Hematopoietic multipotent progenitor cell treated with erythropoietin and hydrocortisone succinate and interleukin-3 and kit ligand, for 8 days (in vitro differentiated cells): ENCODE measurements around the gene CTCFL.
"Not testable (repeated sequence)": the region's sequence is repeated elsewhere in the genome, so short reads cannot be mapped to it uniquely, and the experiment has no call there.

Experiments
- DNase-seq: peaks from one replicate; pipeline ENCODE4 v3.0.0-alpha.2; 2015

Gene CTCFL

DNA sequence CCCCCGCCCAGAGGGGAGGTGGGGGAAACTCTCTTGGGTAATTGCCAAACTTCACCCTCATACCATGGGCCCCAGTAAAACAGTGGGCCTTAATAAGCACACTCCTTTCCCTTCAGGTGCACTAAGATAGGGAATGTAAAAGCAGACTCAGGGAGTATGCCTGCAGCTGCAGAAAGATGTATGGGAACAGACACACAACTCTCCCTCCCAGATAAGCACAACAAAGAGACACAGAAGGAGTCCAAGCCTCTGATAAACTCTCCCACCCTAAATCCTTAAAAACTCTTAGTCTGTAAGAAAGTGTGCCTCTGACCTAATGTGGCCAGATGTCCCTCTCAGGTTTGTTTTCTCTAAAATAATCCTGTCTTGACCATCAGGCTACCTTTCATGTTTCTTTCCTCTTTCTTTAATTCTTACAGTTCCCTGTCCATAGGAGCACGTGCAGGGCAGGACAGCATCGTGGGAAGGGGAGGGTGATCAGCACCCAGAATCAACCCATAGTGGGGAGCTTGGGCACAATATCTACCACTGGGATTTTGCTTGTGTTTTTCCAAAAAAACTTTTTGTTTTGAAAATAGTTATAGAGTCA lies 11.3 kb upstream of the CTCFL start:
- DNase-seq: peak; percentile 12

DNA sequence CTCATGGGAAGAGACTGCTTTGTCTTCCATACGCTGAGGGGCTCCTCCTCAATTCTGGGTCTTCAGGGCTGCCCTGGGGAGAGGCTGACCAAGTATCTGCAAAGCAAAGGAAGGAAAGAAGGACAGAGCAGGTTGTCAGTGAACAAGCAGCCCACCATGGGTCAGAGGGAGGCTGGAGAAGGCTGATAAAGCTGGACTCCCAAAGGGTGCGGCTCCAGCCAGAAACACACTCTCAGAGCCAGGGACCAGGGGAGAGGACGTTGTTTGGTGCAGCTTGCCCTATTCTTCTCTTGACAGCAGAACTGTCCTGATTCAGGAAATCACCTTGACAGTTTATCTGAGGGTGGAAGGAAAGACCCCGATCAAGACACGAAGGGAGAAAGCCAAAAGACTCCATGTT lies 10.4 kb upstream of the CTCFL start:
- no peak for DNase-seq

DNA sequence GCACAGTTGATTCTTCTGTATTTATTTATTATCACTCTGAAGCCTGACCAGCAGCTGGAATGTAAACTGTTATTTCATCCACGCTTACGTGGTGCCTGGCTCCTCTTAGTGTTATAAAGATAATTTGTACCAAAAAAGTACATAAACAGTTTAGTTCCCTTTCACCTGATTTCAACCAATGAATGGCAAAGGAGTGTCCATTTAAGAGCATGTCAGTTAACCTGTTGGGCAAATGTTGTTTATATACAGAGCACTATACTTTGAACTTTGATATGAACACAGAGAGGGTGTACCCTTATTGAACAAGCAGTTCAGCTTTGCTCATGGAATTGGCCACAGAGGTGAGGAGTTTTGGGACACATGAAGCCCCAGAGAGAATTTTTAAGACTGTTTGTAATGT lies 7.2 kb upstream of the CTCFL start:
- DNase-seq: no peak

DNA sequence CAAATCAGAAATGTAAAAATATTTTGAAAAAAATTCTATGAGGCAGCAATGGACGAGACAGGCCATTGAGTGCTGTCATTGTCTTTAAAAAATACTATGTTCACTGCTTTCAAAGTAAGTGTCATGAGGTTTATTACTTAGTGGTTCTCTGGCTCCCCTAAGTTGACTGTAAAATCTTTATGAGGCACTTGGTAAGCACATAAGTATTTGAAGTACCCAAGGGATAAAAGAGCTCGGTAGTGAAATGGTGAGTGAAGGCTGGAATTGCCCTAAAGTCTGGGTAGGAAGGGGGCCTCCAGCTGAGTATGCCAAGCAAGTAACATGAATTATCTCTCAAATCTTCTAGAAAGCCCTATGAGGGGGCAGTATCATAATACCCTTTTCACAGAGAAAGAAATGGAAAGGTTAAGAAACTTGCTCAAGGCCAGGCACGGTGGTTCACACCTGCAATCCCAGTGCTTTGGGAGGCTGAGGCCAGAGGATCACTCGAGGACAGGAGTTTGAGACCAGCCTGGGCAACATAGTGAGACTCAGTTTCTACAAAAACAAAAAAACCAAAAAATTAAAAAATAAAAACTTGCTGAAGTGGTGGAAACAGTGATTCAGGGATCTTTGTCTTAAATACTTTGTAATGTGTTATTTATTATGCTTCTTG lies 5.5 kb upstream of the CTCFL start:
- DNase-seq: no peak

DNA sequence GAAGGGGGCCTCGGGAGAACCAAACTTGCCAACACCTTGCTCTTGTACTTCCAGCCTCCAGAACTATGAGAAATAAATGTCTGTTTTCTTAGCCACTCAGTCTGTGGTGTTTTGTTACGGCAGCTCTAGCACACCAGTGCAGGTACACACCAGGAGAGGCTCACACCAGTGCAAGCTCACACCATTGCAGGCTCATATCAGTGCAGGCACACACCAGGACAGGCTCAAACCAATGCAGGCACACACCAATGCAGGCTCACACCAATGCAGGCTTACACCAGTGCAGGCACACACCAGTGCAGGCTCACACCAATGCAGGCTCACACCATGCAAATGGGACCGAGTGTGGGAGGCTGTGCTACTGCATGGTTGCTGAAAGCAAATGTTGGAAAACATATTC lies 4.9 kb upstream of the CTCFL start:
- no peak for DNase-seq

DNA sequence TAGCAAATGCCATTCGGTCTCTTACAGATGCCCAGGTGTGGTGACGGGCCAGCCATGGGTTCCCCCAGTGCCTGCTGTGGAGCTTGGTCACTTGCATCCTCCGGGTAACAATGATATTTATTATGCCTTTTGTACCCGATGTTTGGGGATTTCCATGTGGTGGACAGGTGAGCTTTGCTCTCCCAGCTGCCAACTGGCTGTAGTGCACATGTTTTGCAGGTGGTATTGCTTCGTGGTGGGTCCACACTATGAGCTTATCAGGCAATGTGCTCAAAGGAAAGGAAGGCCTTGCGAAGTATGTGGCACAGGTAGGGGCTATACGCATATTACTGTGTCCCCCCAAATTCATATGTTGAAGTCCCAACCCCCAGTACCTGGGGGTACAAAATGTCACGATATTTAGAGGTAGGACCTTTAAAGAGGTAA lies 4.2 kb upstream of the CTCFL start:
- DNase-seq: no peak

DNA sequence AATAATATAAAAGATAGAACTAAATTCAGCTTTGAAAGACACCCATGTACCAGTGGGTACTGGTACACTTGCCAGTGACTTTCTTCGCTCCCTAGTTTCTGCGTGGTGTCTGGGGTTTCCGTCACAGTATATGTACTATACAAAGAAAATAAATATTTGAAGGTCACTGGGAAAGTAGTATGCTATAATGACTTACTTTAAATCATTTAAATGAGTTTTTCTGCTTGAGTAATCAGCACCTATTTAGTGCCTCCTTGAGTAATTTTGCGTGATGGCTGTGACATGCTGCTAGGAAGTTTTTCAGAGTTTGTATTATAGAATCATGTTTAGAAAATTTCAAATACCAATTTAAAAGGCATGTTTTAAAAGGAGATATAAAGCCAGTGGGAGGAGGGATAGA lies 3.2 kb upstream of the CTCFL start:
- no peak for DNase-seq

DNA sequence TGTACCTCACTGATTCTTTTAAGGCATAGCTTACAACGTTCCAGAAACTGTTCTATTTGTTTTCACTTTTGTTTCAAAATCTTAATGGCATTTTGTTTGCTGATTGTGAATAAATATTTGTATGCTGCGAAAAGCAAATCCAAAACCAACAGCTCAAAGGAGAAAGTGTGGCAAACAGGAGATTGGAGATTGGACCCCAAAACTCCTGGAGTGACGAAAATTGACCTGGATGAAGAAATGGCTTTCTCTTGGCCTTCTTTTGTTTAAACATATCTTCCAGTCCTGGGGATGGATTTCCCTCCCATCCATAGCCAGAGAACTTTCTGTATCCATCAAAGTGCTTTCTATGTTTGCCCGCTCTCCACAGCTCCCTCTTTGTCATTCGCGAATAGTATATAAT lies 2.8 kb upstream of the CTCFL start:
- no peak for DNase-seq

DNA sequence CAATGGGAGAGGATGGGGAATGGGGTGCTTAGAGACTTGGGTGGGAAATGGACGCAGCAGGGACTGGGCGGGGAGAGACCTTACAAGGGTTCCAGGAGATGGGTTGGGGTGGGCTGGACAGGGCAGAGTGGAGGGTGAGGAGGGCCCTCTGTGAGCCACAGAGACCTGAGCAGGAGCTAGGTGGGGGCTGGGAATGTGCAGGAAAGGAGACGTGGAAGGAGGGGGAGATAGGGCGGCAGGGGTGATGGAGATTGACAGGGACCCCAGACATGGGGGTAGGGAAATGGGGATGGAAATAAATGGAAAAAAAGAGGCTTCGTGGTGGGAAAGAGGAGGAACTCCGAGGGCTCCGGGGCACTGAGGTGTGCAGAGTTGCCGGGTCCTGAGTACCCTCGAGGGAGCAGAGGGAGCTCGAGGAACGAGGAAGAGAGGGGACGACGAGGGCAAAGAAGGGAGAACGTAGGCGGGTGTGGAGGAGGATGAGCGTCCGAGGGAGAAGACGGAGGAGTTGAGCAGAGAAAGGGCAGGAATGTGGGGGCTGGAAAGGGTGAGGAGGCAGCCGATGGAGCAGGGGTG lies 2.0 kb upstream of the CTCFL start:
- DNase-seq: no peak

DNA sequence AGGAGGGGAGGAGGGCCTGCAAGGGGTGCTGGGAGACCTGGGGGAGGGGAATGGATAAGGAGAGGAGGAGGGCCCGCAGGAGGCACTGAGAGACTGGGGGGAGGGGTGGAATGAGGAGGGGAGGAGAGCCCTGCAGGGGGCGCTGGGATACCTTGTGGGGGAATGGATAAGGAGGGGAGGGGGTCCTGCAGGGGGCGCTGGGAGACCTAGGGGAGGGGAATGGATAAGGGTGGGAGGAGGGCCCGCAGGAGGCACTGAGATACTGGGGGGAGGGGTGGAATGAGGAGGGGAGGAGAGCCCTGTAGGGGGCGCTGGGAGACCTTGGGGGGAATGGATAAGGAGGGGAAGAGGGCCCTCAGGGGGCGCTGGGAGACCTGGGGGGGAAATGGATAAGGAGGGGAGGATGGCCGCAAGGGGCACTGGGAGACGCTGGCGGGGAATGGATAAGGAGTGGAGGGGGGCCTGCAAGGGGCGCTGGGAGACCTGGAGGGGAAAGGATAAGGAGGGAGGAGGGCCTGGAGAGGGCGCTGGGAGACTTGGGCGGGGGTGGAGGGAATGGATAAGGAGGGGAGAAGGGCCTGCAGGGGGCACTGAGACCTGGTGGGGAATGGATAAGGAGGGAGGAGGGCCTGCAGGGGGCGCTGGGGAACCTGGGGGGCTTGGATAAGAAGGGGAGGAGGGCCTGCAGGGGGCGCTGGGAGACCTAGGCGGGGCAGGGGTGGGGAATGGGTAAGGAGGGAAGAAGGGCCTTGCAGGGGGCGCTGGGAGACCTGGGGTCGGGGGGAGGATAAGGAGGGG lies 1.3 kb upstream of the CTCFL start:
- DNase-seq: peak; percentile 48

DNA sequence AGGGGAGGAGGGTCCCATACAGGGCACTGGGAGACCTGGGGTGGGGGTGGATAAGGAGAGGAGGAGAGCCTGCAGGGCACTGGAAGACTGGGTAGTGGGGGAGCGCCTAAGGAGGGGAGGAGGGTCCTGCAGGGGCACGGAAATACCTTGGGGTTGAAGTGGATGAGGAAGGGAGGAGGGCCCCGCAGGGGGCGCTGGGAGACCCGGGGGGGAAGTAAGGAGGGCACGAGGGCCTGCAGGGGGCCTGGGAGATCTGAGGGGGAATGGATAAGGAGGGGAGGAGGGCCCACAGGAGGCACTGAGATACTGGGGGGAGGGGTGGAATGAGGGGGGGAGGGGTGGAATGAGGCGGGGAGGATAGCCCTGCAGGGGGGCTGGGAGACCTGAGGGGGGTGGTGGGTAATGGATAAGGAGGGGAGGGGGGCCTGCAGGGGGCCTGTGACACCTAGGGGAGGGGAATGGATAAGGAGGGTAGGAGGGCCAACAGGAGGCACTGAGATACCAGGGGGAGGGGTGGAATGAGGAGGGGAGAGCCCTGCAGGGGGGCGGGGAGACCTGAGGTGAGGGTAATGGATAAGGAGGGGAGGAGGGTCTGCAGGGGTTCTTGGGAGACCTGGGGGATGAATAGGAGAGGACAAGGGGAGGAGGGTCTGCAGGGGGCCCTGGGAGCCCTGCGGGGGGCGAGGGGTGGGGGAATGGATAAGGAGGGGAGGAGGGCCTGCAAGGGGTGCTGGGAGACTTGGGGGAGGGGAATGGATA lies 567 bp upstream of the CTCFL start:
- DNase-seq: no peak

DNA sequence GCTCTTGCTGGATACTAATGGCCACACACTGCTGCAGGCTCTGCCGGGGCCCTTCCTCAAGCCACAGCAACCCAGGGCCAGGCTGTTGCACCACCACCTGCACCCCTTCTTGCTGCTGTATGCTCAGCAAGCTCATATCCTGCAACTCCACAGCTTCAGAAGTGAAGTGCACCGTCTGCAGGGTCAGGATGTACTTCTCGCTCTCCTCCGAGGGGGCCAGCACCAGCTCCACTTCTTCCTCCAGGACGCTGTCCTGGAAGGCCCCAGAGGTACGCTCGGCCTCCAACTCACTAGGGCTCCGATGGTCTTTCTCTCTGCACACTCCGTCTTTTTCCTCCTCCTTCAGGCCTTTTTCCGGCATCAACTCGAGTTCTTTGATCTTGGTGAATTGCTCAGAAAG lies 1.2 kb downstream of the CTCFL start:
- DNase-seq: no peak

DNA sequence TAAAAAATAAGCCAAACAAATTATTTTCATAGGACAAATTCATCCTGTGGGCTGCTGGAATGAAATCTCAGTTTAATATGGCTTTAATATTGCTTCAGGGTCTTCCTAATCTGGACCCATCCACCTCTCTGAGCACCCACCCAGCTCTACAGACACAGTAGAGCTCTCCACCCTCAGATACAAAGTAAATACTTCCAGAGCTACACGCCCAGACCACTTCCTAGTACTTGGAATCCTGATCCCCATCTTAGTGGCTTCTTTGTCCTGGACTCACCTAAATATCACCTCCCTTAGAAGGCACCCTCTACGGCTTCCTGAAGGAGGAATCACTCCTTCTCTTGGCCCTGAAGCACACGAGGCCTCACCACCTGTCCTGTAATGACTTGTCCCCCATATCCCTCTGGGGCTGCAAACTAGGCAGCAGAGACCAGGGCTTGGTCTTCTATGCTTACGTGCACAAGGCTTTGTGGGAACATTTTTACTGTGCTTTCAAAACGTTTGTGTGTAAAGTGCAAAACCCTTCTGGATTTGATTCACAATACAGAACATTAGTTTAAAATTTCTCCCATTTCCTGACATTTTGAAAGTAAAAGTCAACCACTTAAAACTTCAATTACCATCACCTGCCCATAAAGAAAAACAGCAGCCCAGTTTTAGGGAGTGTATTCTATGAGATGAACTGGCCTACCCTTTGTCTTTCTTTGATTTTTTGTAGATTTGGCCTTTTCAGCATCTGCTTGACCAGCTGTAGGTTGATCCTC lies 2.4 kb downstream of the CTCFL start:
- no peak for DNase-seq

DNA sequence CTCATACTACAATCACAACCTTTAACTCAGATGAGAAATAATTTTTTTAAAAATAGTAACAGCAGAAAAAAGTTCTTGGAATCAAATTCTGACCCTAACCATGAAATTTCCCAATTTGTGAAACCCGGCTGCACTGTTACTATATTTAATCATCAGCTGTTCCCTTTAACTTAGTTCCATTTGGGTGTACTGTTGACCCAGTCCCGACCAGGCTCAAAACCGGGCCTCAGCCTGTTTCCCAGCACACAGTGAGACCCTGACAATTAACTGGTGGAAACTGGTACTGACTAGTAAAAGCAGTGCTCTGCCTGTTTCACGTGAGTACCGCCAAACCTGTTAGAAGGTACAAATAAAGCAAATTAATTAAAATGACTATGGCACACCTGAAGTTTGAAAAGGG lies 7.0 kb downstream of the CTCFL start:
- DNase-seq: no peak

DNA sequence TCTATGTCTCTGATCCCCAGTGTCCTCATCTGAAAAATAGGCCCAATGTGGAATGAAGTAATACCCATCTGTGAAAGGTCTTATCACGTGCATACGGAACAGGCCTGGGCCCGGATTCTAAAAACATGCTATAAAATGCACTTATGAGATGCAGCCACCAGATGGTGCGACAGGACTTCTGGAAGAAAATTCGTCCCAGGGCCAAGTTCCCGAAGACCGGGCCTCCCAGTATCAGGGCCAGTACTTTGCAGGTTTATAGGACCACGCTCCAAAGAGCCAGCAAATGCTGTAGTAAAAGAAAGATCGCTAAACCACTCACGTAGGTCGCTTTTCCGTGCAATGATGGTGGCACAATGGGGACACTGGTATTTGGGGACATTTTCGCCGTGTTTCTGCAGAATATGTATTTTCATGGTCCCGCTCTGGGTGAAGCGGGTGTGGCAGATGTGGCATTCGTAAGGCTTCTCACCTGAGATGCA lies 10.6 kb downstream of the CTCFL start:
- DNase-seq: peak; percentile 77

DNA sequence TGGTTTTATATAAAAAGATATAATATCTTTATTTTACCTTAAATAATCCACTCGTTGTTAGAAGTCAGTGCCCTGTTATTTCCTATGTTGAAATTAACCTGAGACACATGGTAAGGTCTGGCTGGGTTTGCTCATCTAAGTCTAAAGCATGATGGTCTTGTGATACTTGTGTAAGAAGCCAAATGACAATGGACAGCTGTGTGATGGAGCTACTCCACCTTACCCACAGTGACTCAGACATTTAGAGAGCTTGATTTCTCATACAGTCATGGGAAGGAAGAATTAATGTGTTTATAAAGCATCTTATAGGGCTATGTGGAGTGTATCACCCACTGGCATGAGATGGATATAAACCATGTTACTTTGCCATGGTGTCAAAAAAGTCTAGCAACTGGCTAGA lies 11.7 kb downstream of the CTCFL start:
- DNase-seq: no peak

DNA sequence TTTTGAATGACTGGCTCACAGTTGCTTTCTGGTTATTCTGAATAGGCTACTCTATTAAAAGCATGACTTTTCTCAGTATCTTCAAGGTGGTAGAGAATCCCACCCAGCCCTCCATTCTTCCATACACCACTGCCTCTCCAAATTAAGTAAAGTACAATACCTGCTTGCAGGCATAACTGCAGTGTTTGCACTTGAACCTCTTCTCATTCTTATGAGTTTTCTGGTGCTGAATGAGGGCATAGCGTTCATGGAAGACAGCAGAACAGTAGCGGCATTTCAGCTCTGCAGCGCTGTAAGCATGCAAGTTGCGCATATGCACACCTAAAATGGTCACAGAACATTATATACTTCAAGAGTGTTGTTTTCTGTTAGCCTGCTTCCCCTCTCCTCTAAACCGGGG lies 12.5 kb downstream of the CTCFL start:
- no peak for DNase-seq

DNA sequence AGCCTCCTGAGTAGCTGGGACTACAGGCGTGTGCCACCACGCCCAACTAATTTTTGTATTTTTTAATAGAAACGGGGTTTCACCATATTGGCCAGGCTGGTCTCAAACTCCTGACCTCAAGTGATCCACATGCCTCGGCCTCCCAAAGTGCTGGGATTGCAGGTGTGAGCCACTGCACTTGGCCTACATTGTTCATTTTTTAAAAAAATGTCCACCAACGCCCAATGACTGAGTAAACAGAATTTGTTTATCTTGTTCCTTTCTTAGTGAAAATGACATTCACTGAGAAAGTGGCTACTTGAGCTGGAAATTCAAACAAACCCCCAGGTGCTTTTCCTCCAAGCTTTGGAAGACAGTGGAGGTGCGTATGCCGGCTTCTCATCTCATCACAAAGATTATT lies 13.2 kb downstream of the CTCFL start:
- not testable (repeated sequence) for DNase-seq

DNA sequence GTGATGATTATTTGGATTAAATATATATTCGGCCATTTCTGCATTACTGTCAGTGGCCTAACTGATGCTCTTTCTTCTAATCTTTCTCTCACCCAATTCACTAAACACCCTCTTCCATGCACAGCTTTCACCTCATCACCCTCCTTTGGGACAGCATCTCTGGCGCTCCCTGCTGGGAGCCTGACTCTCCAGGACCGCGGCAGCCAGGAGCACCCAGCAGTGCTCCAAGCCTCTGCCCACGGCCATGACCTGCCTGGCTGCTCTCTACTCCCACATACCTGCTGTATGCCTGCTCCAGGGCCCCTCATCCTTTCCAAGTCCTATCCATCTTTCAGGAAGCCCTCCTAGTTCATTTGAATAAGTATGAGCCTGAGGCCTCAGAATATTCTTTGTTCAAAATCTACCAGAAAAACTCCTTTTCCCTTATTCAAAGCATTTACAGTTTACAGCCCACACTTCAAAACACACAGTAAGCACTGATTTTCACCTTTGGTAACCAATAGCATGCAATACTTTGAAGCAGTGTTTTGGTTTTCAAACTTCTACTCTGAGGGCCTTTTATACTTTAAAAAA lies 15.2 kb downstream of the CTCFL start:
- peak; percentile 45 for DNase-seq

DNA sequence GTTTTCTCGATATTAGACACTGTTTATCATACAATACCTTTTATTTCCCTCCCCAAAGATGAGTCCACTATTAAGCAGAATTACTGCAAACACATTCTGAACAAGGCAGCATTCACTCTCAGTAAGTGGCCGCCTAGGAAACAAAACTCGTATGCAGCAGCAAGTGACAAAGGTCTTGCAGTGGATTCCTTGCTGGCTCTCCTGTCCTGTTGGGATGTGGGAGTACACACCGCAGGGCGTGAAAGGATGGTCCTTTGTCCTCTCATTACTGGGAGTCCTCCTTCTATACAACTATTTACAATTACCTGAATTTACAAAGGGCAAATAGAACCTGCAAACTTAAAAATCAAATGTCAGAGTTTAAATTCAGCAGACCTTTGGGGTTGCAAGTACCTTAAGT lies 16.1 kb downstream of the CTCFL start:
- no peak for DNase-seq

DNA sequence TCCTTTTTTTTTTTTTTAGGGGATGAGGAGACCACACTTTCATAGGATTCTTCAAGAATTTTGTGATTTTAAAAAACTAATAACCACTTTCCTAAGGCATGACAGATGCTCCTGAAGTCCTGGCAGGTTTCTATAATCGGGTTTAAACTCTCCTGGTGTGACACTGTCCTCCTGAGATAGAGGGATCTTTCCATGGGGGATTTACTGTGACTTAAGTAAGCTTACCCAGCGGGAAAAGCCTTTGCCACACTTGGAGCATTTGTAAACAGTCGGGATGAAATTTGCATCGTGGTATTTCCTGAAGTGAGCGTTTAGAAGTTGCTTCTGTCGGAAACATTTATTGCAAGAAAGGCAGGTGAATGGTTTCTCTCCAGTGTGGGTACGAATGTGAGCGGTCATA lies 16.6 kb downstream of the CTCFL start:
- no peak for DNase-seq

DNA sequence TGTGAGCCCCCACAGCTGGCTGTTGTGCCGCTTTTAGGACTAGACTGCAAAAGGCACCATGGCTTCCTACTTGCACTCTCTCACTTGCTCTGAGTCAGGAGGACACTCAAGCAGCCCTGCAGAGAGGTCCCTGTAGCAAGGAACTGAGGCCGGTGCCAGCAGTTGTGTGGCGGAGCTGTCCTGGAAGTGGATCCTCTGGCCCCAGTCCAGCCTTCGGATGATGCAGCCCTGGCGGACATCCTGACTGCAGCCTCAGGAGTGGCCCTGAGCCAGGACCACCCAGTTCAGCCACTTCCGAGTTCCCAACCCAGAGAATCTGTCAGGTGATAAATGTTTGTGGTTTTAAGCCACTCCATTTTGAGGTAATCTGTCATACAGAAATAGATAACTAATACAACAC lies 17.5 kb downstream of the CTCFL start:
- DNase-seq: no peak
